Right atrium auricular region (tissue), 2 donors: ENCODE results near the gene SLC26A8. TPM values are rescaled to one million over a fixed set of nuclear protein-coding genes. Genes with fewer than 3 reads are reported as not detected.

Source experiments
- DNase-seq: peaks from one replicate; pipeline ENCODE4 v3.0.0-alpha.2; 2019; ENCODE audit warnings: low spot score
- H3K27ac ChIP-seq, 2 donors: fragments of 200-600 bp; sonication (generic); 1 replicate in 1 of 2; 2 replicates in 1 of 2; pipeline ENCODE4 v1.5.1; 2016 to 2019
- H3K27me3 ChIP-seq, 2 donors: fragments of 200-600 bp; sonication (generic); one replicate each; pipeline versions ENCODE4 v1.5.1 to v1.6.0; 2017 to 2019
- H3K36me3 ChIP-seq: fragments of 200-600 bp; sonication (generic); one replicate; pipeline ENCODE4 v1.5.1; 2016
- H3K4me1 ChIP-seq, 2 donors: fragments of 200-600 bp; sonication (generic); one replicate each; pipeline versions ENCODE4 v1.5.1 to v1.6.0; 2017 to 2019
- H3K4me3 ChIP-seq, 2 donors: fragments of 200-600 bp; sonication (generic); 1 replicate in 1 of 2; 2 replicates in 1 of 2; pipeline ENCODE4 v1.5.1; 2017 to 2019; ENCODE audit warnings: mild to moderate bottlenecking in 1 of 2, moderate library complexity in 1 of 2
- H3K9me3 ChIP-seq, 2 donors: fragments of 200-600 bp; sonication (generic); one replicate each; pipeline ENCODE4 v1.5.1; 2019
- total RNA-seq, 2 donors: library from RNA; depleted of rRNA; stranded (reverse); fragments of >200 nt; gene quantifications; one replicate each; pipeline ENCODE4 v1.1.0, GENCODE V29; 2016
- TF ChIP-seq, protein P1 (sequence below), 2 donors: fragments of 200-600 bp; sonication (generic); IDR thresholded peaks; one replicate each; pipeline ENCODE4 v1.5.1; 2019; ENCODE audit warnings: antibody characterized with exemption in 2 of 2

The SLC26A8 gene
- total RNA-seq, 2 donors from 2014 or later, result not detected

DNA sequence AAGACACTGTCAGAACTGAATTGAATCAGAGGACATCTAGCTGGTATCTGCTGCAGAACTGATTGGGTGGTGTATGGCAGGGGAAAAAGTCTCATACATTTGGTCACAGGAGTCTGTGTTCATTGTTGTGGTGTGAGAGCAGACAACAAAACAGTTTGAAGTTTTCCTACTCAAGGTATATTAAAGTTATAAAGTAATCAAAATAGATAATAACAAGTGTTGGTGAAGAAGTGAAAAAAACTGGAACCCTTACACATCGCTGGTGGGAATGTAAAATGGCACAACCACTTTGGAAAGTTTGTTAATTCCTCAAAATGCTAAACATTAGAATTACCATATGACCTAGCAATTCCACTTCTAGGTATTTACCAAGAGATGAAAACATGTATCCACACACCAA lies 128.2 kb downstream of the SLC26A8 start:
- no peaks in the 10 kb centered on the region for H3K9me3 ChIP-seq
- H3K27me3 ChIP-seq, result no peaks in the 10 kb centered on the region
- no peaks in the 10 kb centered on the region for H3K36me3 ChIP-seq
- no peak for DNase-seq
- TF ChIP-seq, protein P1, sequence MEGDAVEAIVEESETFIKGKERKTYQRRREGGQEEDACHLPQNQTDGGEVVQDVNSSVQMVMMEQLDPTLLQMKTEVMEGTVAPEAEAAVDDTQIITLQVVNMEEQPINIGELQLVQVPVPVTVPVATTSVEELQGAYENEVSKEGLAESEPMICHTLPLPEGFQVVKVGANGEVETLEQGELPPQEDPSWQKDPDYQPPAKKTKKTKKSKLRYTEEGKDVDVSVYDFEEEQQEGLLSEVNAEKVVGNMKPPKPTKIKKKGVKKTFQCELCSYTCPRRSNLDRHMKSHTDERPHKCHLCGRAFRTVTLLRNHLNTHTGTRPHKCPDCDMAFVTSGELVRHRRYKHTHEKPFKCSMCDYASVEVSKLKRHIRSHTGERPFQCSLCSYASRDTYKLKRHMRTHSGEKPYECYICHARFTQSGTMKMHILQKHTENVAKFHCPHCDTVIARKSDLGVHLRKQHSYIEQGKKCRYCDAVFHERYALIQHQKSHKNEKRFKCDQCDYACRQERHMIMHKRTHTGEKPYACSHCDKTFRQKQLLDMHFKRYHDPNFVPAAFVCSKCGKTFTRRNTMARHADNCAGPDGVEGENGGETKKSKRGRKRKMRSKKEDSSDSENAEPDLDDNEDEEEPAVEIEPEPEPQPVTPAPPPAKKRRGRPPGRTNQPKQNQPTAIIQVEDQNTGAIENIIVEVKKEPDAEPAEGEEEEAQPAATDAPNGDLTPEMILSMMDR (IDR thresholded peaks at IDR 0.05), result no peak
- no peaks in the 10 kb centered on the region for H3K4me1 ChIP-seq
- no peak overlapping the region for H3K27ac ChIP-seq
- H3K4me3 ChIP-seq, result no peak overlapping the region

DNA sequence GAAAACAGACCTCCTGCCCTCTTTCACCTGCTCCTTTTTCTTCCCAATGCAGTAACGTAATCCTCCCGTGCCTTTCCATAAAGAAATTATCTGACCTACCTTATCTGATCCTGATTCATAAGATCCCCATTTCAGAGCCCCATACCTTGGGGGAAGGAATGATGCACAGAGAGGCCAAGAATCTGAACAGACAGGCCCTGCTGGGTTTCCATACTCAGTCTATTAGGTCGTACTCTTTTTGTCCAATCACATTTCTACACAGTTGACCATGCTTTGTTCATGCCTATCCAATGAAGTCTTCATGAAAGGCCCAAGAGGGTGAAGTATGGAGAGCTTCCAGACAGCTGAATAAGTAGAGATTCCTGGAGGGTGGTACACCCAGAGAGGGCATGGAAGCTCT lies 128.9 kb downstream of the SLC26A8 start:
- Histone ChIP-seq H3K4me1 (no peaks in the 10 kb centered on the region), H3K27me3 (no peaks in the 10 kb centered on the region), H3K9me3 (no peaks in the 10 kb centered on the region), H3K27ac (no peak overlapping the region), H3K36me3 (no peaks in the 10 kb centered on the region), H3K4me3 (no peak overlapping the region)
- no peak for DNase-seq
- TF ChIP-seq, protein P1 (IDR thresholded peaks at IDR 0.05), result no peak

DNA sequence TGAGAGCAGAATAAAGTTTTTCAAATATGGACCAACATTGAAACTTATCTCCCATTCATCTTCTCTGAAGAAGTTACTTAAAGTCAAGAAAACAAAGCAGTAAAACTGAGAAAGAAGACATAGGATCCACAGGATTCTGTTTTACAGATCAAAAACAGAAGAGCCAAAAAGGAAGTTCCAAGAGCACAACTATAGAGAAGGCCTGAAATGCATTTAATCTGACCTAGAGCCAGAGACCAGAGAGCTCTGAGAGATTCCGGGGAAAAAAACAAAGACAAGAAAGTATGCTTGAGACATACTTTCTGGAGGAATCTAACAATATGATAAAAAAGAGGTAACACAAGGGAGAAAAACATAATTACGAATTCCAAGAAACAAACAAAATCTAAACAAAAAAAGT lies 129.7 kb downstream of the SLC26A8 start:
- no peaks in the 10 kb centered on the region for H3K36me3 ChIP-seq
- no peak overlapping the region for H3K4me3 ChIP-seq
- H3K27me3 ChIP-seq, result no peaks in the 10 kb centered on the region
- TF ChIP-seq, protein P1 (IDR thresholded peaks at IDR 0.05), result no peak
- no peak overlapping the region for H3K27ac ChIP-seq
- H3K9me3 ChIP-seq, result no peaks in the 10 kb centered on the region
- no peak for DNase-seq
- H3K4me1 ChIP-seq, result no peaks in the 10 kb centered on the region

Other genes with a start within 250 kb of the SLC26A8 start
- not detected for gene CLPSL2, start 248.0 kb downstream of the SLC26A8 start, total RNA-seq
- not detected for gene CLPSL1, start 243.6 kb downstream of the SLC26A8 start, total RNA-seq
- gene CLPS, start 227.3 kb downstream of the SLC26A8 start, total RNA-seq, result not detected
- gene LHFPL5, start 219.3 kb downstream of the SLC26A8 start, total RNA-seq, result not detected
- gene SRPK1, start 103.5 kb downstream of the SLC26A8 start, total RNA-seq, result 10 to 100 TPM; 19.7 to 24.2 TPM
- gene MAPK14, start 3.2 kb upstream of the SLC26A8 start, total RNA-seq, result 10 to 100 TPM; 39.1 to 46.7 TPM
- gene MAPK13, start 105.9 kb upstream of the SLC26A8 start, total RNA-seq, result 1 to 10 TPM; 1.4 to 7.2 TPM
- 10 to 100 TPM; 17.5 to 23.4 TPM for gene BRPF3, start 172.1 kb upstream of the SLC26A8 start, total RNA-seq
- under 1 TPM in 1 of 2 donors, not detected in 1; 0.20 TPM for gene PNPLA1, start 245.4 kb upstream of the SLC26A8 start, total RNA-seq